Thyroid gland (tissue), 4 donors: Measurements from ENCODE around the gene GTPBP1.

Experiments used
- CTCF ChIP-seq, 6 experiments: fragments of 200-600 bp in 3 of 6; fragments of 450-650 bp in 3 of 6; sonication (generic) in 3 of 6; IDR thresholded peaks; one replicate each; pipeline ENCODE4 v1.5.1; 2016 to 2019; ENCODE audit warnings: antibody characterized with exemption in 6 of 6, mild to moderate bottlenecking in 2 of 6, inconsistent platforms in 1 of 6, moderate library complexity in 1 of 6
- POLR2A ChIP-seq, 2 donors: fragments of 450-650 bp; IDR thresholded peaks; one replicate each; pipeline ENCODE4 v1.6.1; 2017; ENCODE audit warnings: antibody characterized with exemption in 2 of 2, mild to moderate bottlenecking in 2 of 2, moderate library complexity in 1 of 2

DNA sequence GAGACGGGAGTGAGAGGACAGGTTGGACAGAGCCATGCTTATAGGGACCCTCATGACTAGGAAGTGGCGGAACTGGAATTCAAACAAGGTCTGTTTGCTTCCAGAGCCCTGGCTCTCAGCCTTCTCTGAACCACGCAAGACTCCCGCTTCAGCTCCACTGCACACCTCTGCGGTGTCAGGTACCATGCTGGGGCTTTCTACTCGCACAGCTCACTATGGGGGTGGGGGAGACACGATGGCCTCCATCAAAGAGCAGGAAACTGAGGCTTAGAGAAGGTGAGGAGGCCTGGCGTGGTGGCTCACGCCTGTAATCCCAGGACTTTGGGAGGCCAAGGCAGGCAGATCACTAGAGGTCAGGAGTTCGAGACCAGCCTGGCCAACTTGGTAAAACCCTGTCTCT is 35.8 kb downstream of the GTPBP1 start:
- TF ChIP-seq CTCF (IDR thresholded peaks at IDR 0.05) (no peak), POLR2A (IDR thresholded peaks at IDR 0.05) (no peak)
